OCI-LY1 (cell line): Measurements from ENCODE around the gene E2F1.

Experiments used
- CTCF ChIP-seq: fragments of 200-600 bp; sonication (generic), shearing (Covaris generic); IDR thresholded peaks from 2 replicates; pipeline ENCODE4 v1.5.1; 2017; ENCODE audit warnings: mild to moderate bottlenecking, antibody characterized with exemption, low read length, moderate library complexity, mixed read lengths
- EZH2 ChIP-seq: fragments of 200-600 bp; sonication (generic), shearing (Covaris generic); IDR thresholded peaks from 2 replicates; pipeline ENCODE4 v1.8.0; 2017; ENCODE audit warnings: borderline replicate concordance, mixed run types, mild to moderate bottlenecking, antibody characterized with exemption, low read length, moderate library complexity, mixed read lengths

- TF ChIP-seq CTCF (no peak), EZH2 (no peak)
These were observed 23.8 kb upstream of the E2F1 start for GRCh38 chr20:33709905-33710541.
